CD4-positive, alpha-beta T cell treated with Interleukin-17A for 4 hours (primary cell): ENCODE data around the gene DHX34.
"Not testable (repeated sequence)": the region's sequence is repeated elsewhere in the genome, so short reads cannot be mapped to it uniquely, and the experiment has no call there.

Experiments used
- DNase-seq: peaks from one replicate; pipeline ENCODE4 v3.0.0-alpha.2; 2020; ENCODE audit warnings: mixed read lengths

The DHX34 gene

DNA sequence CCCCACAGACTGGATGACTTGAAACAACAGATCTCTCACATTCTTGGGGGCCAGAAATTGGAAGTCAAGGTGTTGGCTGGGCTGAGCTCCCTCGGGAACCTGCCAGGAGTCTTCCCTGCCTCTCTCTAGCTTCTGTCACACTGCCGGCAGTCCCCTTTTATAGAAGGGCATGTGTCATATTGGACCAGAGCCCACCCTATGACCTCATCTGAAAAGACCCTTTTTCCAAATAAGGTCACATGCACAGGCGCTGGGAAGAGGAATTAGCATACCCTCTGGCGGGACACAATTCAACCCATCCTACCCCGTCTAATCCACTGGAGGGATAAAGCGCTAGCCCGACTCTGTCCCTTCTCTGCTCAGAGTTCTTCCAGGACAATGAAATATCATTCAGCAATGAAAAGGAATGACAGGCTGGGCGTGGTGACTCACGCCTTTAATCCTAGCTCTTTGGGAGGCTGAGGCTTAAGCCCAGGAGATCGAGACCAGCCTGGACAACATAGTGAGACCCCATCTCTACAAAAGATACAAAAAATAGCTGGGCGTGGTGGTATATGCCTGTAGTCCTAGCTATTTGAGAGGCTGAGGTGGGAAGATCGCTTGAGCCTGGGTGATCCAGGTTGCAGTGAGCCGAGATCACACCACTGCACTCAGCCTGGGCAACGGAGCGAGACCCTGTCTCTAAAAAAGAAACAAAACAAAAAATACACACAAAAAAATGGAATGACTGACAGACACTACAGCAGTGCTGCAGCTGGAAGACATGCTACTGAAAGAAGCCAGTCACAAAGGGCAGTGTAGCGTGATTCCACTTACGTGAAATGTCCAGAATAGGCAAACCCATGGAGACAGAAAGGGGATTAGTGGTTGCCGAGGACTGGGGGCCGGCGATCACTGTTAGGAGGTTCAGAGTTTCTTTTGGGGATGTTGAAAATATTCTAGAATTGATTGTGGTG, 41.7 kb downstream of the DHX34 start:
- DNase-seq = no peak

DNA sequence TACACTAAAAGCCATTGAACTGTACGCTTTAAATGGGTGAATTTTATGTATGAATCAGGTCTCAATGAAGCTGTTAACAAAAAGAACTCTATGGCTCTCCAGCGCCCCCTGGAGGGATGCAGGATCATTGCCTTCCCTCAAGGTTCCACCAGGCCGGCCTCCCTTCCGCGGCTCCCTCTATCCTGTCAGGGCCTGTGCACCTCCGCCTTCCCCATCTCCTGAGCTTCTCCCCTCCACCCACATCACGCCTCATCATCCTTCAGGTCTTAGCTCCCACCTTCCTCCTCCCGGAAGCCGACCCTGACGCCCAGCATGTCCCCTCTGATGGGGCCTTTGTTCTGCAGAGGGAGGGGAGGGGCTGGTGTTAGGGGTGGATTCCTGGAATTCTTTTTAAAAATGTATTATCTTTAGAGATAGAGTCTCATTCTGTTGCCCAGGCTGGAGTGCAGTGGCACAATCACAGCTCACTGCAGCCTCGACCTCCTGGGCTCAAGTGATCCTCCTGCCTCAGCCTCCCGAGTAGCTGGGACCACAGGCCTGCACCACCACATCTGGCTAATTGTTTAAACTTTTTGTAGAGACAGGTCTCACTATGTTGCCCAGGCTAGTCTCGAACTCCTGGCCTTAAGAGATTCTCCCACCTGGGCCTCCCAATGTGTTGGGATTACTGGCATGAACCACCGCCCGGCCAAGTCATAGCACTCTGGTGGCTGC, 42.6 kb downstream of the DHX34 start:
- DNase-seq = peak; percentile 88

DNA sequence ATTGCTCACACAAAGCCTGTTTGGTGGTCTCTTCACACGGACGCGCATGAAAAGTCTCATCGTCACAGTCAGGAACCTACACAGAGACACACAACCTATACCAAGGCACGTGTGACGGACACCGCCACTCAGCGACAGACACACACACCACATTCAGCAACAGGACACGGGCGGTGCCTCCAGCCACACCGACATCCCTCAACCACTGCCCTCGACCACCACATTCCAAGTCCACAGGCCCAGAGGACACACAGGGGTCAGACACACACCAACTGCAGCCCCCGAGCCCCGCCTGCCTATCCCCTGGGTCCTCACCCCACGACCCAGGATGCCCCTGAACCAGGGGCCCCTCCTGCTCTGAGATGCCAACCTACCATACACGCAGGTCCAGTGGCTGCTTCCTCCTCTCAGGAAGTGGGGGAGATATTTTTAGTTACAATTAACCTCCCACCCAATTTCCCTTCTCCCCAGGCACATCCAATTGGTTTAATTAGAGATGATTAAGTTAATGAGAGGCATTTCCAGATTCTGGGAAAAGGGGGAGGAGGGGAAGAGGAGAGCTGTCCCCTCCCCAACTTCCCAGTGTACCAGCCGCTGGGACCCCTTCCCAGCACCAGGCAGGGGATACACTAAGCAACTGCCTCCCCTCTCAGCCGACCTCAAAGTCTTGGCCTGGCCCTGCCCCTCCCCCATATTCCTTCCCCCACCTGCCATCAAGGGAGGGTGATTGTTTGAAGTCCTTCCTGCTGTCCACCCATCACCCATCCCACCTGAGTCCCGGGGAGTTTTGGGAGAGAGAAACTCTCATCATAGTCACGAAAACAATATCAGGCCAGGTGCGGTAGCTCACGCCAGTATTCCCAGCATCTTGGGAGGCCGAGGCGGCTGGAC, 49.8 kb downstream of the DHX34 start:
- DNase-seq = no peak

DNA sequence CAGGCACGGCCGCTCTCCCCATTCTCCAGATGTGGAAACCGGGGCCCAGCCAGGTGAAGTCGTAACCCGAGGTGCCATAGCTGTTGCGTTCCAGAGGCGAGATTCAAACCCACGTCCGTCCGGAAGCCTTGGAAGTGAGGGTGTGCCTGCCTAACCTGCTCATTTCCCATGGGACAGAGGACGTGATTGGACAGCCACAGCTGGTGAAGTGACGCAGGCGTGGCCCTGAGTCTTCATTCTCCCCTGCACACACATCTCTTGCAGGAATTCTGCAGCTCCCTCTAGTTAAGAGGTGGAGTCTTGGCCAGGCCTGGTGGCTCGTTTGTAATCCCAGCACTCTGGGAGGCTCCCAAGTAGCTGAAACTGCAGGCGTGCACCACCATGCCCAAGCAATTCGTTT, 53.4 kb downstream of the DHX34 start:
- DNase-seq = no peak

DNA sequence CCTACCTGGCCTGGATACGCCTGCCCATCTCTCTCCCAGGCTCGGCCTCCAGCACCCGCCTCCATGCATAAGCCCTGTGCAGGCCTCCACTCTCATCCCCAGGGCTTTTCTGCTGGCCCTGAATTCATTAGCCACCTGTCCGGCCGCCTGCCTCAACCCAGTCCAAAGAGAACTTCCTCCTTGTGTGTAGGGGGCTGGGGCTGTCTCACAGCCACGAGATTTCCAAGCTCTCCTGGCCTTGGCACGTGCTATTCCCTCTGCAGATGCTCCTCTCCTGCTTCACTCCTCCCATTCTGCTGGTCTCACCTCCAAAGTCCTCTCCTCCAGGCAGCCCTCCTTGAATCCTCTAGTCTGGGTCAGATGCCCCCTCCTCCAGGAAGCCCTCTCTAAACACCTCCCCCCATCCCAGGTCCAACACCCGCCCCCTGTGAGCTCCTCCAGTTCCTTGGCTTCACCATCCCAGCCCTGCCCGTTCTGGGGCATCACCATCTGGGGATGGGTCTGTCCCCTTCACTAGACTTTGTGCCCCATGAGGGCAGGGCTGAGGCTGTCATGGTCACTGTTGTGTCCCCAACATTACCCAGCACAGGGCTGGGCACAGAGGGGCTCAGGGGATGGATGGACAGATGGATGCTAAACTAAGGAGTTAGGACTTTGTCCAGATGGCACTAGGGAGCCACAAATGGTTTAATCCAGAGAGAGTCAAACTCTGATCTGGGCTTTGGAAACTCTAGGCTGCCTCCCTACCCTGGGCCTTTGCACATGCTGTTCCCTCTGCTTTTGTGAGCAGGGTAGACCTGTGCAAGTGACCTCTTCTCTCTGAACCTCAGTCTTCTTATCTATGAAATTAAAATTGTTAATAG, 55.5 kb downstream of the DHX34 start:
- no peak for DNase-seq

DNA sequence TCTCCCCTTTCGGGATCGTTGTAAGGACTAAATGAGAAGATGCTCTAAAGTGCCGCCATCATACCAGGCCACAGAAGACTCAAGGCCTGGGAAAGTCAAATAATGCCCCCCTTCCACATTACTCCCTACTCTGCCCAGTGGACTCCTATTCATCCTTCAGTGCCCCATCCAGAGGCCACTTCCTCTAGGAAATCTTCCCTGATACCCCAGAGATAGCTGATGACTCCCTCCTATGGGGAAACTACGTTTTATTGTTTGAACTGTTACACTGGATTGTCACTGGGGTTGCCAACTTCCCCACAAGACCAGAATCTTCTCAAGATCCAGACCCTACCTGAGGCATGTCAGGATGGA, 56.1 kb downstream of the DHX34 start:
- DNase-seq = no peak

DNA sequence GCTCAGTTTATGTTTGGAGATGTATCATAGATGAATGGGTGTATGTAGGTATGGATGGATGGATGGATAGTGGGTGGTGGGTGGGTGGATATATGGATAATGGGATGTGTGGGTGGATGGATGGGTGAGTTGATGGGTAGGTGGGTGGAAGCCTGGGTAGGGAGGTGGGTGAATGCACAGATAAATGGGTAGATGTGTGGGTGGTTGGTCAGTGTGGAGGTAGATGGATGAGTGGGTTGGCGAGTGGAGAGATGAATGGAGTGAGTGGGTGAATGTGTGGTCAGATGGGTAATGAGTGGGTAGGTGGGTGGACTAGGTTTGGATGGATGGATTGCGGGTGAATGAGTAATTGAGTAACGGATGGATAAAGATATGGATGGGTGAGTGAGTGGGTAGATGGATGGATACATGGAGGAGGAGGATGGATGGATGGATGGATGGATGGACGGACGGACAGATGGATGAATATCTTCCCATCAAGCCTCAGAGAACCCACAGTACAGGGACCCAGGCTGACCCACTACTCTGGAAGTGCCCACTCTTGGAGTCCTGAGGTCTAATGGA, 56.8 kb downstream of the DHX34 start:
- DNase-seq = no peak

DNA sequence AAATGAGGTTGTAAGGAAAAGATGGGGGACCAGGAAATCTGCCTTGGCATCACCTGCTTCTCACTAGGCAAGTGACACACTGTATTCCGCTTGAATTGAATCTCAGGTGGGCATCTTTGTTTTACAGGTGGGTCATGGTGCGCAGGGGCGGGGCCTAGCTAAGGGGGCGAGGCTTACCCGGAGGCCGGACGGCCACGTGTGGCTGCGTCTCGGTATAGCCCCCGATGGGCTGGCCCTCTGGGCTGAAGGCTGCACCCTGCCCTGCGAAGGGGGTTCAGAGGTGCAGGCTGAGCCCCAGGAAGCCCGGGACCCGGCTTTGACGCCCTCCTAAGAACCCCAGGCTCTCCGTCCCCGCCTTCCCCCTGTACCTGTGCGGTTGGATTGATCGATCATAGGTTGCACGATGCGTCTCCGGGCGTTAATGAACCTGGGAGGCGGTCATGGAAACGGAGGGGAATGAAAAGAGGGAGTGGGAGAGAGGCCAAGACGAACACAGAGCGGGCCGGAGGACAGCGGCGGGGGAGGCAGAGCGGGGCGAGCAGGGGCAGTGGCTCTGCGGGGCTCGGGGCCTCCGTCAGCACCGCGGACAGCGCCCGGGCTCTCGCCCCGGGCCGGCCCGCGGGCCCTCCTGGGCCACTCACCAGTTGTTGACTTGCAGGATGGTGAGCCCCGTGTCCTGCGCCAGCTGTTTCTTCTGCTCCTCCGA, 57.7 kb downstream of the DHX34 start:
- no peak for DNase-seq

DNA sequence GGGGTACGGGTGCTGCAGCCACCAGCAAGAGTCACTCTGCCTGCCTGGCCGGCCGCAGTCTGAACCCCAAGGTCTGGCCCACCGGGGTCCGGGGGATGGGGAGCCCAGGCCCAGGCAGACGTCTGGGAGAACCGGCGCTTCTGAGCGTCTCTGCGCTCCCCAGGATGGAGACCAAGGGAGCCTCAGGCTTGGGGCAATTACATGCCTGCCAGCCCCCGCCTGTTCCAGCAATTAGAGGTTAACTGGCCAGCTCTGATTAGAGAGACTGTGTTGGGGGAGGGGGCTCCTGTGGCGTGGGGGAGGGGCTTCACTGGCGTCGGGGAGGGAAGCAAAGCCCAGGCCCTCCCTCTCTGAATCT, 58.3 kb downstream of the DHX34 start:
- no peak for DNase-seq

DNA sequence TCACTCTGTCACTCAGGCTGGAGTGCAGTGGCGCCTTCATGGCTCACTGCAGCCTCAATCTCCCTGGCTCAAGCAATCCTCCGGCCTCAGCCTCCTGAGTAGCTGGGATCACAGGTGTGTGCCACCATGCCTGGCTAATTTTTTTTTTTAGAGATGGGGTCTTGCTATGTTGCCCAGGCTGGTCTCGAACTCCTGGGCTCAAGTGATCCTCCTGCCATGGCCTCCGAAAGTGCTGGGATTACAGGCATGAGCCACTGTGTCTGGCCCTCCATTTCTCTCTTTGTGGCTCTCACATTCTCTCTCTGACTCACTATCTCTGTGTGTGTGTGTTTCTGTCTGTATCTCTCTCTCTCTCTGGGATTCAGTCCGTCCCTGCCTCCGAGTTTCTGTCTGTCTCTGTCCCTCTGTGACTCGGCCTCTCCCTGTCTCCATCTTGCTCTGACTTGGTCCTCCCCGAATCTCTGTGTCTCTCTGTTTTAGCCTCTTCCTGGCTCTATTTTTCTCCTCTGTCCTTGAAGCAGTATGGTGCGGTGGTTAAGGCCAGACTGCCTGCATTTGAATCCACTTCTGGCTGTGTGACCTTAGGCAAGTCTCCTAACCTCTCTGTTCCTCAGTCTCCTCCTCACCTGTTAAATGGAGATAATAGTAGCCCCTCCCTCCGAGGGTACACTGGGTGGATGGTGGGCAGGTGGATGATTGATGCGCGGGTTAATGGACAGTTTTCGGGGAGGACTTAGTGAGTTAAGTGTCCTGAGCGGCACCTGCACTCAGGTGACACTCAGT, 59.2 kb downstream of the DHX34 start:
- DNase-seq = no peak

DNA sequence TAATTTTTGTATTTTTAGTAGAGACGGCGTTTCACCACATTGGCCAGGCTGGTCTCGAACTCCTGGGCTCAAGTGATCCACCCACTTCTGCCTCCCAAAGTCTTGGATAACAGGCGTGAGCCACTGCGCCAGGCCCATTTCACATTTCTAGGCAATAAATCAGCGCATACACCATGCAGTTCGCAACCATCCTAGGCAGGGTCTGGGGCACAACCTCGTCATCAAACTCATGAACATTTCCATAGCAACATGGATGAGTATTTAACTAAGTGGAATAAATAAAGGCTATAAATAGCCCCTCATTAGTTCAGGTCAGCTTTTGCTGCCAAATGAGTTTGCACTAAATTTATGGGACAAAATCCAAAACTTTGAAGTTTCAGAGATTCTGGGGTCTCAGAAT, 62.0 kb downstream of the DHX34 start:
- DNase-seq = no peak

DNA sequence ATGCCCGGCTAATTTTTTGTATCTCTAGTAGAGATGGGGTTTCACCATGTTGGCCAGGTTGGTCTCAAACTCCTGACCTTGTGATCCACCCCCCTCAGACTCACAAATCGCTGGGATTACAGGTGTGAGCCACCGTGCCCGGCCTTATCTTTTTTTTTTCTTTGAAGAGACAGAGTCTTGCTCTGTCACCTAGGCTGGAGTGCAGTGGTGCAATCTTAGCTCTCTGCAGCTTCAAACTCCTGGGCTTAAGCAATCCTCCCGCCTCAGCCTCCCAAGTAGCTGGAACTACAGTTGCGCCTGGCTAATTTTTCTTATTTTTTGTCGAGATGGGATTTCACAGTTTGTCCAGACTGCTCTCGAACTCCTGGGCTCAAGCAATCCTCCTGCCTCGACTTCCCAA, 62.6 kb downstream of the DHX34 start:
- DNase-seq = not testable (repeated sequence)

DNA sequence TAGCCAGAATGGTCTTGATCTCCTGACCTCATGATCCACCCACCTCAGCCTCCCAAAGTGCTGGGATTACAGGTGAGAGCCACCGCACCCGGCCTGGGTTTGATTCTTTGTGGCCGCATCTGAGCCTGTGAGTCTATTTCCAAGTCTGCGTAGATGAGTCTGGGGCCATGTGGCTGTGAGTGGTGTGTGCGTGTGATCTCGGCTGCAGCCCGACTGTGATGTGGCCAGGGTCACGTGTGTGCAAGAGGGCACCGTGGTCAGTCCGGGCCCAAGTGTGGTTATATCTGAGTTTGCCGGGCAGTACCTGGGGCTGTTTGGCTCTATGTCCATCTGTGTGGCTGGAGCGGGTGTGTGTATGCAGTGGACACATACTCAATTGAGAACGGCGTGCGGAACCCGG, 64.8 kb downstream of the DHX34 start:
- DNase-seq = no peak

DNA sequence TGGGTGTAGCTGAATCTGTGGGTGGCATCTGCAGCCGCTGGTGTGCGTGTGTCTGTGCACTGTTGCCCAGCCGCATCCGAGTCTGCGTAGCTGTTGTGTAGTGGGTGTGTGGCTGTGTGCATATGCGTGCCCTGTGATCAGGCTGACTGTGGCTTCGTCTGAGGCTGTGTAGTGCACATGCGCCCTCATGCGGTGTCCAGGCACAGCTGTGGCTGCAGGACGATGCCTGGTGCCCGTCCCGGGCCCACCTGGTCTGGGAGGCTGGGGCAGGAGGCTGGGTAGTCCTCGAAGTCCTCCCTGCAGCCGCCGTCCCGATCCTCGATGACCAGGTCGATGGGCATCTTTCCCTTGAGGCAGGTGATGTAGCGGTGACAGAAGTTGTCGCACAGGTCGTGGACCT, 65.4 kb downstream of the DHX34 start:
- no peak for DNase-seq

DNA sequence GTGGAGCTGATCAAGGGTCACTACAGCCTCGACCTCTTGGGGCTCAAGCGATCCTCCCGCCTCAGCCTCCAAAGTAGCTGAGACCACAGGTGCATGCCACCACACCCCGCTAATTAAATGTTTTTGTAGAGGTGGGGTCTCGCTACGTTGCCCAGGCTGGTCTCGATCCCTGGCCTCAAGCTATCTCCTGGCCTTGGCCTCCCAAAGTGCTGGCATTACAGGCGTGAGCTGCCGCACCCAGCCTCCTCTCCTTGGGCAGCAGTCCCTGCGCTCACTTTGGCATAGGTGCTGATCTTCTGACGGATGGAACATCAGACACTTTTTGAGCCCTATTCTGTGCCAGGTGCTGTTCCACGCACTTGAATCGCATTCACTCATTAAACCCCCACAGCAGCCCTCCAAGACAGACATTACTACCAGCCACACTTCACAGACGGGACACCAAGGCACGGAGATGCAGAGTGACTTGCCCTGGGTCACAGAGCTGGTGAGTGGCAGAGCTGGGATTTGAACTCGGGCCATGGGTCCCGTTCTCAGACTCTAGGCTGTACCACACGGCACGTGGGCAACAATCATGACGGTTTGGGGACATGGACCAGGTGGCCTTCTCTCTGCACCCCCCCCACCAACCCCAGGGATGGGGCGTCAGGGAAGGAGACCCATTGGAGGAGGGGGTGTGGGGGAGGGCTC, 67.0 kb downstream of the DHX34 start:
- DNase-seq = no peak

DNA sequence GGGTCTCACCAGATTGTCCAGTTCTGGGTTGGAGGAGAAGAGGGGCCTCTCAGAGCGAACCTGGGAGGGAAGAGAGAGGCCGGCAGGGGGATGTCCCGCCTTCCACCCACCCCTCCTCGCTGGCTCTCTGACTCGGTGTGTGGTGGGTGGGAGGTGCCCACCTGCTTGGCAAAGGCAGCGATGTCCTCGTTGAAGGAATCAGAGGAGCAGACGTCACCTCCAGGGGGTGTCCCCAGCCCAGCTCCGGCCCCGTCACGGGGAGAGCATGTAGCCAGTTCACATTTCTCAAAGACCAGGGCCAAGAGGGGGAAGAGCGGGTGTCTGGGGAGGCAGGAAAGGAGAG, 67.5 kb downstream of the DHX34 start:
- no peak for DNase-seq

DNA sequence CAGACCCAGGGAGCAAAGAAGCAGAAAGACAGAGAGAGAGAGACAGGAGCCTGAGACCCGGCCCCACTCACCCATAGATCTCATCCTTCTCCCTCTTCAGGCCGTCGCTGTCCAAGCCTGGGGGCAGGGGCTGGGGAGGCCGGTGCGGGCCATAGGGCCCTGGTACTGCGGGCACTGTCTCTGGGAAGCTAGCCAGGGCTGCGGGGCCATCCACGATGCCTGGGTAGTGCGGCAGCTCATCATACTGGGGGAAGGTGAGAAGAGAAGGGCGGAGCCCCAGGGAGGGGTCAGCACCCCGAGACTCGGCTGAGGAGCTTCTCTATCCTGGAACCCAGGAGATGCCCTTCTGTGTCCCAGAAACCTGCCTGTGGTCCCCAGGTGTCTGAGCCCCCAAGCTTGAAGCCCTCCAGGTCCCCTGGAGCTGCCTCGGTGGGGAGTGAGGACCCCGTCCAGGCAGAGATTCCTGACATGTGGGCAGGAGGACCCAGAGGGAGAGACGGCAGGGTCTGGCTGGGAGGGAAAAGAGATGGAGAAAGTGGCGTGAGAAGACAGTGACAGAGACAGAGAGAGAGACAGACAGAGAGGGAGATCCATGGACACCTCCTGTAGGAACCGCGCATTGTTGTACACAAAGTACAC, 68.1 kb downstream of the DHX34 start:
- no peak for DNase-seq

DNA sequence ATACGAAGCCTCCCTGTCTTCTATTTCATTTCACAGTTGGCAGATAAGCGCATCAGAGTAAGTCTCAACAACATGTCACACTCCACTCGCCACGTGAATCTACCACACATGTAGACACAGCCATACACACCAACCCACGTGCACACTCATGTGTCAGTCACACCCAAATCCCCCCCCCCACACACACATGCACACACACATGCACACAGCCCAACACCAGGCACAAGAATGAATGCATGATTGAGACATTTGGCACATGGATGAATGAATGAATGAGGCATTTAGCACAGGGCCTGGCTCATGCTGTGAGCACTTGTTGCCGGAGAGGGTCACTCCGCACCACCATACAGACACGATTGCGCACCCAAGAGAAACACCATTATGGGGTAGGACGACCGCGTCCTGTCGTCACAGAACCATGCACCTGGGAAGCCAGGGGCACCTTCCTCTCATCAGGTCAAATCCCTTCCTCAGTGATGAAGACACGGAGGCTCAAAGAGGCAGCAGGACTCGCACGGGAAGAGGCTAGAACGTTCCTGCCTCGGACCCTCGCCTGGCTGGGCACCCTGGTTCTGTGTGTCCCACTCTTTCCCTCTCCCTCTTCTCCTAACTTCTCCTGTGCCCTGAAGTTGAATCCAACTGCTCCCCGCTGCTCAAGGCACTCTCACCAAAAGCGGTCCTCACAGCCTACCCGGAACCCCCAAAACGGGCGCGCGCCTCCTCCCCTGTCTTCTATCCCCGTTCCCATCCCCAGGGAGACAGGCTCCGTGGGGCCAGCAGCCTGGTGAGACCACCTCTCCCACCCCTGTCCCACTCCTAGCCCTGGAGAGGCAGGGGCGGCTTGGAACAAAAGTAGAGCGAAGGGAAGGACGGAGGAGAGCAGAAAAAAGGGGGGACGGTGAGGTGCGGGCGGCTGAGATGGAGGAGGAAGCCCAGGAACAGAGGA, 68.9 kb downstream of the DHX34 start:
- no peak for DNase-seq
